GM19193 (cell line): ENCODE results near the gene PLXNA2.

Source experiments
- POLR2A ChIP-seq: IDR thresholded peaks from 4 replicates; pipeline ENCODE4 v1.6.1; 2011; ENCODE audit not compliant: insufficient read depth, insufficient read length; ENCODE audit errors: extremely low read depth

Gene PLXNA2

DNA sequence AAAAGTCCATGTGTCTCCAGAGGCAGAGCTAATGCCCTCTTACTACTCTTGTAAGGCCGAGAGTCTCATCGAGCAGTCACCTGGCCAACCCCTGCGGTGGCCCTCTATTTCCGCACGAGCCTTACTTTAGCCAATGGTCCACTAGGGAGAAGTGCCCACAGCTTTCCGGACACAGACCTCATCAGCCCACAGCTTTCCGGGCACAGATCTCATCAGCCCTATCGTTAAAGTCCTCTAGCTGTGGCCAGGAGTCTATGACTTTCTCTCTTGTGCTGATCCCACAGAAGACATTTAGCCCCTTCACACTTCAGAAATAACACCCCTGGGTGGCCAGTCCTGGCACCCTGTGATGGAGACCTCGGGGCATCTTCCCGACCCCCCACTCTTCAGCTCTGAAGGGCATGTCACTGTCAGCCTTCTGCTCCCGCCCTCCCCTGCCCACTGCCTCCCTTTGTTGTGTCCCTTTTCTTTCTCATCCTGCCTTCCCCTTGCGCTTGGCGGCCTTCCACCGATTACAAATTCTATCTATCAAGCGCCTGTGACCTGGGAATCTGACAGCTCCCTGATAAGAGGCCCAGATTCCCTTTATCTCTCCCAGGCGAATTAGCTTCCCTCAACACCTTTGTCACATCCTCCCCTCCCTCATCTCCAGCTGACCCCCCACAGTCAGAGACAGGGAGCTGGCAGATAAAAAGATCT lies 161.0 kb downstream of the PLXNA2 start:
- no peak for TF ChIP-seq POLR2A

DNA sequence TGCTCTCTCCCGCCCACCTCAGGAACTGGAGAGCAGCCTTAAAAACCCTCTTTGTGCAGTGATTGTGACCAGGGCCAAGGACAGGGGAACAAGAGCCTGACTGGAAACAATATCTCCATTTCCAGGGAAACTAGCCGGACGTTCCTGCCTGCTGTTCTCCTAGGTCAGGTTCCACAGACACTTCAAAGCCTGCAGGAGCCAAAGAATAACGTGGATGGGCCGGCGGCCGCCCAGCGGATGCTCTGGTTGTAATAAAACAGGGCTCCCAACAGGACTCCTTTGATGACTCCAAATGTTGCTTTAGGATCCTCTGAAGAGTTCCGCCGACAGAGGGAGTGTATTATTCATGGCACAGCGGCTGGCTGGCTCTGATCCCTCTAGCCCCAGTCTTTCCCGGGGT lies 162.2 kb downstream of the PLXNA2 start:
- TF ChIP-seq POLR2A, result no peak

DNA sequence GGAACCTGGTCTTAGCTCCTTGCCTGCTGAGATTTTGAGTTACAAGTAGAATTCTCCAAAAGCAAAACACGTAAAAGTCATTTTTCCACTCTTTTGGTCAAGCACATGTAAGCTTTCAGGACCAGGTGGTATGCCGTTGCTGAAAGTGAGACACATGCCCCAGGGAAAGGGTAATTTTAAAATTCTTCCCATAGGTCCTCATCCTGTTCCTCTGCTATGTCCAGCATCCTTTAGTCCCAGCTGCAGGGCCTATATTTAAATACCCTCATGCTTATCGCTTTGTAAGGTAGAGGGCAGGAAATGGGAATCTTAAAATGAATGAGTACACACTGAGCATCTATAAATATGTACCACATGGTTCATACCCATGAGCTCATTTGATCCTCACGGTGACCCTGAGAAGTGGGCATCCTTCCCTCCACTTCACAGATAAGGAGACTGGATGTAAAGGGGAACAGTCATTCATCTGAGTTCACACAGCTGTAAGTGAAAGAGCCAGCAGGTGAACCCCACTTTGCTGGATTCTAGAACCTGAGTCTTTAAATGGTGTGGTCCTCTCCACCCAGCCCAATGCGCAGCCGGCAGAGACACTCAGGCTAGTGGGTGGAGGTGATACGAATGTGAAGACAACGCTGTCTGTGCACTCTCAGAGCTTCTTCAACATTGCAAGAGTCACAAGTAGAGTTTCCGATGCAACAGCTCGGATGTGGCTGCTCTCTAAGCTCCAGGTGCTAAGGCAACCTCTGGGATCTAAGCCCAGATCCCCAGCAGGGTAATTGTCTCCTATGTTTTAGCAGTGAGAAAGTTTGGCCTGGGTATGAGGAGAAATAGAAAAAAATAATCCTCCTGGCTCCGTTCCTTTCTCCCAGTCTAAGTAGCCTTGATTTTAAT lies 163.5 kb downstream of the PLXNA2 start:
- TF ChIP-seq POLR2A, result no peak

DNA sequence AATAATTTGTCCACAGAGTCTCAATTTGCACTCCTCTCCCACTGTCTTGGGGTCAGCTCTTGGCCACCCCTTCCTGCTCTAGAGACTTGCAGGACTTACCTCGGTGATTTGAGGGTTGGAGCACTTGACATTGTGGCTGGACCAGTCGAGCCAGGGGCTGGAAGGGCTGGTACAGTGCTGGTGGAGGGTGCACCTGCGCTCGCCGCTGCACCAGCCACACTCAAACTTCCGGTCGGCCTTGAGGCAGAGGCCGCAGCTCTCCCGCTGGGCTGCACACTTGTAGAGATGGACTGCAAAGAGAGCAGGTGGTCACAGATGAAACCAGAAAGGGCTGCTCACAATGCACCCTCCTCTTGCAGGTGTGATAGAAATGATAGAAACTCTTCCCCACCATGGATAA lies 165.0 kb downstream of the PLXNA2 start:
- no peak for TF ChIP-seq POLR2A

DNA sequence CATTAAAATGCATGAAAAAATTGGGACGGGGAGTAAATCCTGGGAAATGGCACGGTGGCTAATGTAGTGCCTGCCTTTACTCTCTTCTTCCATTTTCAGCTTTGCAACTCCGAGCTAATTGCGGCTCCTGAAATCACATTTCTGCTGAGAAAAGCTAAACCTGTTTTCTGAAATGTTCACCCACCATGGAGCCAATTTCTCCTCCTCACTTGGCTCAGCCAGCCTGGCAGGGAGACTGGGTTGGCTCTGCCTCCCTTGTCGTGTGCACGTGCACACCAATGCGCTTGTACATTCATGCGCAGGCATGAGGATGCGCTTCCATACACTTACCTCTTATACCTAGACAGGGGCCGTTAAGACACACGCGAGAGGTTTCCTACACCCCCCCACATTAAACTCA lies 165.4 kb downstream of the PLXNA2 start:
- TF ChIP-seq POLR2A, result no peak

DNA sequence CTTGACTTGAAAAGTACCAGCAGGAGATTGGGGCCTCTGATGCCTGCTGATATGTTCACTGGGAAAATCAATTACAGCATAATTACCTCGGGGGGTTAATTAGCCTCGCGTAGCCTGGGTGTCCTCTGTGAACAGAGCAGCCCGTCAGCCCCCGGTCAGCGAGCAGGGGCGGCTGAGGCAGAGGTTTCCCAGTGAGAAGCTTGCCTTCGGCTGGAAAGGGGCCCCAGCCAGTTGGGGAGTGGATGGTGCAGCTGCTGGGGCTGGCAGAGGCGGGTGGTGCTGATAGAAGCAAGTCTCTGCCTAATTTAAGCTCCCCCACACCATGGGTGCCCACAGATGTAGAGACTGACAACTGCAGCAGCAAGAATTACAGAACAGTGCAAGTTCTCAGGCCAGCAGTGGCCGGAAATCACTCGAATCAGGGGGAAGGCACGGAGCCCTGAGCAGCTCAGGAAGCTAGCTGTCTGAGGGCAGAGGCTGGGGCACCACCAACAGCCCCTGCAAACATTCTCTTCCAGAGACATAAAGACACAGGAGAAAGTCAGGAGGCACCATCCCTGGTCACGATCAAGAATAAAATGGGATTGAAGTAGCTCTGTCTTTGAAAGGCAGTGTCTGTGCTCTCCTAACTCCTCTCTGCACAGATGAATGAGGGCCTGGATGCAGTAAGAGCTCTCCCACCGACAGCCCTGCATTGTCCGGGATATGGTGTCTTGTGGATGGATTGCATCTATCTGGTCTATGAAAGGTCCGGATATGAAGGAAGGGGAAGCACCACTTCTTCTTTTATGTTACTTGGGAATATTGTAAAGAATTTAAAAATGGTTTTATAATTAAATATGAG lies 166.7 kb downstream of the PLXNA2 start:
- TF ChIP-seq POLR2A, result no peak

DNA sequence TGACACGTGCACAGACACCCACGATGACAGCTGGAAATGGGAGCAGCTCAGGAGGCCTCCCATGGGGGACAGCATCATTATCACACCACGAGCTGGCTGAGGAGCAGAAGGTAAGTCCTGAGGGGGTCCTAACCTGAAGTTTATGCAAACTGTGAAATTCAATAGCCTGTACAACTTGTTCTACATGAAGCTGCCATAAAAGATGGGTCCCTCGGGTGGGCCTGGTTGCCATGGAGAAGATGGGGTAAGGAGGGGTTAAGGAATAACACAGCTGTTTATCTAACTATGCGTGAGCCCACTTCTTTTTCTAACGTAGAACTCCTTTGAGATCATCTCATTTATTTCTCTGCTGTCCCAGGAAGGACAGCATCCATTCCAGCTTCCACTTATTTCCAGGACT lies 169.8 kb downstream of the PLXNA2 start:
- TF ChIP-seq POLR2A, result no peak

DNA sequence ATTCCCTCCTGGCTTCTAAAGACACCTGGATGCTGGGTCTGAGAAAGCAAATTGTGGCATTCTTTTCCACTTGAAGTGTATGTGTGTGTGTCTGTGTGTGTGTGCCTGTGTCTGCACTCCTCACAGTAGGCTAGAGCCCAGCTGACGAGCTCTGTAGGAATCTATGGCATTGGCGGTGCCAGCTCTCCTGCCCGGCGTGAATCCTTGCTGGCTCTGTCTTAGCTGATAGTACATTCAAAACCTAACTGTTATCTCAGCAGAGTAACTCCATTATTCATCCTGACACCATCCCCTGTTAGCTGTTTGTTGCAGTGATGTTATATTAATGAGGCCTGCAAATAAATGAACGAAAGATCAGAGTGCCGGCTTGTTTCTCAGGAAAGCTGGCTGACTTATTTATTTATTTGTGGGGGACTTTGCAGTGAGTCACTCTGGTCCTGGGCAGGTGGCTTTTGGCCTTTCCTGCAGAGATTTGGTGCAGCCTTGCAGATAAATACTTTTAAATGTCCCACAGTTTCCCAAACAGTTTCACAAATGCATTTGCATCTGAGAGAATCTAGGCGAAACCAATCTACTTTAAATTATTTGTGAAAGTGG lies 172.7 kb downstream of the PLXNA2 start:
- TF ChIP-seq POLR2A, result no peak

DNA sequence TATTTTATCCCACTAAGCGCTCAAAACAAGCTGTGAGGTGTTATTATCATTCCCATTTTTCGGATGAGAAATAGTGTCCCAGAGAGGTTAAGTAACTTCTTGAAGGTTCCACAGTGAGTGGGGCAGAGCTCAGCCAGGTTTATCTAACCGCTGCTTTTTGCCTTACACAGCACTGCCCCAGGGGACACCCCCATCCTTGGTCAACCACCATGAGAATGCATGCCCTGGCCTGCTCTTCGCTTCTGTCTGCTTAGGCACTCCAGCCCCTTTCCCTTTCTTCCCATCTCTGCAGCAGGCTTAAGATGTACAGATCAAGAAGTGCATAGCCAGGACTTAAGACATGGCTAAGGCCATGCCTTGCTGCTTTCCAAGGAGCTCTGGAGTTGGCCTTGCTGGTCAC lies 174.3 kb downstream of the PLXNA2 start:
- TF ChIP-seq POLR2A, result no peak

DNA sequence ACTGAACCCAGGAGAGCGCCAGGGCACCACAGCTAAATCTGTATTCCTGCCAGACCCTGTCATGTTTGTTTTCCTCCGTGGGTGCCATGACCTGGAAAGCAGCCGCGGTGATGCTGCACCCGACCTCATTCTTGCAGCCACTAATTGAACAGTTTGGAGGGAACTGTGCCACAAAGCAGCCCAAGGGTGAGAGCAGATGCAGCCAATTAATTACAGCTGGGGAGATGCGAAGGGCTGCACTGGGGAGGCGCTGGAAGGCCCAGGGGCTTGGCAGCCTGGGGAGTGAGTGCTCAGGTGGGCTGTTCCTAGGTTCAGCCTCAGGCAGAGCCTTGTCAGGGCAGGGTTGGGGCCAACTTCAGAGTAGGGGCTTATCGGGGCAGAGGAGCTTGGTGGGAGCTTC lies 174.9 kb downstream of the PLXNA2 start:
- no peak for TF ChIP-seq POLR2A

DNA sequence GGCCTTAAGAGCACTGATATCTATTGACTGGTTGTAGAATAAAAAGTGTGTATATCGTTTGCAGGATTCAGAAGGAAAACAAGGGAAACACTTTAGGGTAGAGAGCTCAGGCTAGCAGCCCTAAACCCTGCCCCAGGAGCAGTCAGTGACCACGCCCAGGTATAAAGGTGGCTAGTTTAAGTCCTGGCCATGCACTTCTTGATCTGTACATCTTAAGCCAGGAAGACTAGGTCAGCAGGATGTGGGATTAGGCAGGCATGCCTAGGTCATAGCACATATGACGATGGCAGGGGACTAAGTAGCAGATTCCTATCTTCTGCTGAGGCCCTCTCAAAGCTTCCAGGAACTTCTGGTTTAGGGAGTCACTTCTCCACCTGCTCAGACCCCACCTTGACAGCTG lies 175.3 kb downstream of the PLXNA2 start:
- TF ChIP-seq POLR2A, result no peak

DNA sequence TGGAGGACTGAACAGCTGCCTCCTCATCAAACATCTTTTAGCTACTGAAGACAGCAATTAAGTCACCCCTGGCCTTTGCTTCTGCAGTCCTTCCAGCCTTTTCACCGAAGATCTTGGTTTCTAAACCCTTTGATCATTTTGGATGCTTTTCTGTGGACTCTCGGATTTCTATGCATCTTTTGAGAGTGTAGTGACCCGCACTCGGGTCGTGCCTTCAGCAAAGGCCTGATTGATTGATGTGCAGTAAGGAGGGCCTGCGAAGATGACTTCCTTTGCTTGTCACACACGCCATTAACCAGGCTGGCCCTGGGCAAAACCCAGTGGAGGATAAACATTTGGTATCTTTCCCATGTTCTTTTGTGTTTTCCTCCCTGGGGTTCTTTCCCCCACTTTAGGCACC lies 175.8 kb downstream of the PLXNA2 start:
- TF ChIP-seq POLR2A, result no peak

DNA sequence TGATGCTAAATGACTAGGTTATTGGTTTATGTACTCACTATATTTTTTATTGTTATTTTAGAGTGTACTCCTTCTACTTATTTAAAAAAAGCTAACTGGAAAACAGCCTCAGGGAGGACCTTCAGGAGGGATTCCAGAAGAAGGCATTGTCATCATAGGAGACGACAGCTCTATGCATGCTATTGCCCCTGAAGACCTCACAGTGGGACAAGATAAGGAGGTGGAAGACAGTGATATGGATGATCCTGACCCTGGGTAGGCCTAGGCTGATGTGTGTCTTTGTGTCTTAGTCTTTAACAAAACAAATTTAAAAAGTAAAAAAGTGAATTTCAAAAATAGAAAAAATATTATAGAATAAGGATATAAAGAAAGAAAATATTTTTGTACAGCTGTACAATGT lies 177.6 kb downstream of the PLXNA2 start:
- TF ChIP-seq POLR2A, result no peak

DNA sequence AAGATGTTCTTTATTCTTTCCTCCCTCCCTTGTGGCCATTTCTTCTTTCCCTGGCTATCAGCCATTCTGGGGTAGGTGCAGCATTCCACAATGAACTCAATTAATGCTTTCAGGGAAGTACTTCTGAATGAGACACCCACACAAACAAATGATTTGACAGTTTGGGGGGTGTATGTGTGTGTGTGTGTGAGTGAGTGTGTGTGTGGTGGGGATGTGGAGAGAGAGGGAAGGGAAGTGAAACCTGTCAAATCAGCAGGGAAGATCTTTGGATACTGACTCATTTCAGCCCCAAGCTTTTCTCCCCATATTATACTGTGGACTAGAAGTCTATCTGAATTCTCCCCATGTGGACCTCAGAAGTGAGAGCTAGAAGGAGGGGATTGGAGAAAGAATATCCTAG lies 178.3 kb downstream of the PLXNA2 start:
- TF ChIP-seq POLR2A, result no peak

DNA sequence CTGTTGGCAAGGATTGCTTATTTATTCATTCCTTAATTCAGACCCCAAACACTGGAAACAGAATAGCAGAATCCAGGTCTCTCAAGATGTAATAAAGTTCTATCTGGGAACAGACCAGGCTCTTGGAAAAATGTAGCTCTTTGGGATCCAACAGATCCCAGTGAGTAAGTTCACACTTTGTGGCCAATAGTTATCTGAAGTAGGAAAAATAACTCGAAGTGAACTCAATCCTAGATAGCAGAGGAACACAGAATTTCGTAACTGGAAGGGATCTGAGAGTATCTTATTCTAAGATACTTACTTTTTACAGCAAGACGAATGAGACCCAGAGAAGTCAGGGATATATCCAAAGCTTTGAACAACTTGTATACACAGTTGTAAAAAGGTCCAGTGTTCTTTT lies 182.6 kb downstream of the PLXNA2 start:
- no peak for TF ChIP-seq POLR2A
